Esophagus muscularis mucosa (tissue), 4 donors: ENCODE measurements around the gene ACAD11.

ENCODE experiments used
- EP300 ChIP-seq: sonication (generic); formaldehyde crosslinking; IDR thresholded peaks from one replicate; pipeline ENCODE4 v1.6.1; 2017; ENCODE audit warnings: antibody characterized with exemption
- POLR2A ChIP-seq: fragments of 450-650 bp; IDR thresholded peaks from one replicate; pipeline ENCODE4 v1.6.1; 2017; ENCODE audit warnings: antibody characterized with exemption, moderate library complexity, mild to moderate bottlenecking, low read depth
- POLR2AphosphoS5 ChIP-seq, 2 donors: sonication (generic); formaldehyde crosslinking; IDR thresholded peaks; one replicate each; pipeline ENCODE4 v1.6.1; 2017; ENCODE audit warnings: antibody characterized with exemption in 2 of 2
- TF ChIP-seq, protein P1 (sequence below), 3 experiments: fragments of 200-600 bp in 2 of 3; fragments of 450-650 bp in 1 of 3; sonication (generic) in 2 of 3; IDR thresholded peaks; one replicate each; pipeline ENCODE4 v1.5.1; 2017 to 2019; ENCODE audit warnings: antibody characterized with exemption in 3 of 3, mild to moderate bottlenecking in 2 of 3, moderate library complexity in 1 of 3

GRCh38 chr3:132573797-132574211, 85.8 kb downstream of the ACAD11 start:
- TF ChIP-seq, protein P1, sequence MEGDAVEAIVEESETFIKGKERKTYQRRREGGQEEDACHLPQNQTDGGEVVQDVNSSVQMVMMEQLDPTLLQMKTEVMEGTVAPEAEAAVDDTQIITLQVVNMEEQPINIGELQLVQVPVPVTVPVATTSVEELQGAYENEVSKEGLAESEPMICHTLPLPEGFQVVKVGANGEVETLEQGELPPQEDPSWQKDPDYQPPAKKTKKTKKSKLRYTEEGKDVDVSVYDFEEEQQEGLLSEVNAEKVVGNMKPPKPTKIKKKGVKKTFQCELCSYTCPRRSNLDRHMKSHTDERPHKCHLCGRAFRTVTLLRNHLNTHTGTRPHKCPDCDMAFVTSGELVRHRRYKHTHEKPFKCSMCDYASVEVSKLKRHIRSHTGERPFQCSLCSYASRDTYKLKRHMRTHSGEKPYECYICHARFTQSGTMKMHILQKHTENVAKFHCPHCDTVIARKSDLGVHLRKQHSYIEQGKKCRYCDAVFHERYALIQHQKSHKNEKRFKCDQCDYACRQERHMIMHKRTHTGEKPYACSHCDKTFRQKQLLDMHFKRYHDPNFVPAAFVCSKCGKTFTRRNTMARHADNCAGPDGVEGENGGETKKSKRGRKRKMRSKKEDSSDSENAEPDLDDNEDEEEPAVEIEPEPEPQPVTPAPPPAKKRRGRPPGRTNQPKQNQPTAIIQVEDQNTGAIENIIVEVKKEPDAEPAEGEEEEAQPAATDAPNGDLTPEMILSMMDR (IDR thresholded peaks at IDR 0.05), result no peak
- no peak for TF ChIP-seq EP300
- TF ChIP-seq POLR2A, result no peak
- TF ChIP-seq POLR2AphosphoS5 (IDR thresholded peaks at IDR 0.05), result no peak
